Measurements from ENCODE around the gene NUP98. TPM values are rescaled to one million over a fixed set of nuclear protein-coding genes. Genes with fewer than 3 reads are reported as not detected.
"Not testable (repeated sequence)": the region's sequence is repeated elsewhere in the genome, so short reads cannot be mapped to it uniquely, and the experiment has no call there.

The NUP98 gene
- total and polyA plus RNA-seq, 2 experiments from 2014 or later = 23.6 to 81.4 TPM

DNA sequence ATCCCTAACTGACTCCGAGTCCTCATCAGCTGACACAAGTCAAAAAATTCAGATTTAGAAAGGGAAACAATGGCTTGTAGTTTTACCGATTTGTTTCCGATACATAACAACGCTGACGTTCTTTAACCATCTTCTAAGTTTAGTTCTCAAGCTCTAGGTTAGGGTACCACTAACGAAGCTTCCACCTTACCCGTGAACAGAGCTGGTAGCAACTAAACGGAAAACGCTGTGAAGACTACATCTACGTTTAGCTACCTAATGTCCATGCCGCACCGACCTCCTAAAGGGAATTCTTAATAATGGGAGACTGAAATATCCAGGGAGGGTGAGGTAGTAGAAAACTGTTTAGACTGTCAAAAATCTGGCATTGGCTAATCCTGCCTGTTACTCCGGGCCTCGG lies 1.0 kb downstream of the NUP98 start:
- Histone ChIP-seq H3K9me2 (replicated peaks; ENCODE audit: insufficient read depth) (no peaks in the 10 kb centered on the region), H3K27me3 (no peaks in the 10 kb centered on the region), H4K20me1 (ENCODE audit: insufficient read depth, poor library complexity, severe bottlenecking) (peaks cover 39% of the 10 kb centered on the region), H3K9me3 (ENCODE audit: low read depth) (no peaks in the 10 kb centered on the region), H3K79me2 (peaks cover 58% of the 10 kb centered on the region), H2AFZ (no peak overlapping the region), H3K27ac (peak overlapping the region; percentile 94), H3K4me1 (ENCODE audit: insufficient read depth) (peaks cover 13% of the 10 kb centered on the region), H3K4me3 (peak overlapping the region; percentile 38), H3K4me2 (peak overlapping the region; percentile 97), H3K36me3 (replicated peaks; ENCODE audit: insufficient read depth, low read depth) (no peaks in the 10 kb centered on the region)
- 21% methylated on average over 14 of the region's 14 CpGs for WGBS (ENCODE audit: low lambda C conversion rate, missing lambda C conversion rate)
- TF ChIP-seq EZH2 (IDR thresholded peaks at IDR 0.05; ENCODE audit: borderline replicate concordance) (no peak), EZH2phosphoT487 (IDR thresholded peaks at IDR 0.05; ENCODE audit: low read depth, severe bottlenecking, unreplicated experiment) (no peak)
- TF ChIP-seq, protein P1, sequence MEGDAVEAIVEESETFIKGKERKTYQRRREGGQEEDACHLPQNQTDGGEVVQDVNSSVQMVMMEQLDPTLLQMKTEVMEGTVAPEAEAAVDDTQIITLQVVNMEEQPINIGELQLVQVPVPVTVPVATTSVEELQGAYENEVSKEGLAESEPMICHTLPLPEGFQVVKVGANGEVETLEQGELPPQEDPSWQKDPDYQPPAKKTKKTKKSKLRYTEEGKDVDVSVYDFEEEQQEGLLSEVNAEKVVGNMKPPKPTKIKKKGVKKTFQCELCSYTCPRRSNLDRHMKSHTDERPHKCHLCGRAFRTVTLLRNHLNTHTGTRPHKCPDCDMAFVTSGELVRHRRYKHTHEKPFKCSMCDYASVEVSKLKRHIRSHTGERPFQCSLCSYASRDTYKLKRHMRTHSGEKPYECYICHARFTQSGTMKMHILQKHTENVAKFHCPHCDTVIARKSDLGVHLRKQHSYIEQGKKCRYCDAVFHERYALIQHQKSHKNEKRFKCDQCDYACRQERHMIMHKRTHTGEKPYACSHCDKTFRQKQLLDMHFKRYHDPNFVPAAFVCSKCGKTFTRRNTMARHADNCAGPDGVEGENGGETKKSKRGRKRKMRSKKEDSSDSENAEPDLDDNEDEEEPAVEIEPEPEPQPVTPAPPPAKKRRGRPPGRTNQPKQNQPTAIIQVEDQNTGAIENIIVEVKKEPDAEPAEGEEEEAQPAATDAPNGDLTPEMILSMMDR (IDR thresholded peaks at IDR 0.05; ENCODE audit: poor library complexity) = no peak
- DNase-seq (ENCODE audit: low spot score) = no peak

DNA sequence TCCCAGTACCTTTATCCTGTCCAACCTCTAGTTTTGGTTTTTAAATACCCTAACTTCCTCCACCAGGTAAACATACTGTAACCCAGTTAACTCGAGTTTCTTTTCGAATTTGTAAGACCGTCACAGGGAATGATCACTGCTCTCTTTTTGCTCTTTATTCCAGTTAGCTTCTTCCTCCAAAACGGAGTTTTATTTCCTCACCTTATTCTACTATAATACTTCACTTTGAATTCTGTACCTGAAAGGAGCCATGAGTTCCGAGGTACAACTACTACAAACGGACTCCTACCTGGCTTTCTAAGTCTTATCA lies 1.4 kb downstream of the NUP98 start:
- peaks cover 62% of the 10 kb centered on the region for H3K79me2 ChIP-seq

DNA sequence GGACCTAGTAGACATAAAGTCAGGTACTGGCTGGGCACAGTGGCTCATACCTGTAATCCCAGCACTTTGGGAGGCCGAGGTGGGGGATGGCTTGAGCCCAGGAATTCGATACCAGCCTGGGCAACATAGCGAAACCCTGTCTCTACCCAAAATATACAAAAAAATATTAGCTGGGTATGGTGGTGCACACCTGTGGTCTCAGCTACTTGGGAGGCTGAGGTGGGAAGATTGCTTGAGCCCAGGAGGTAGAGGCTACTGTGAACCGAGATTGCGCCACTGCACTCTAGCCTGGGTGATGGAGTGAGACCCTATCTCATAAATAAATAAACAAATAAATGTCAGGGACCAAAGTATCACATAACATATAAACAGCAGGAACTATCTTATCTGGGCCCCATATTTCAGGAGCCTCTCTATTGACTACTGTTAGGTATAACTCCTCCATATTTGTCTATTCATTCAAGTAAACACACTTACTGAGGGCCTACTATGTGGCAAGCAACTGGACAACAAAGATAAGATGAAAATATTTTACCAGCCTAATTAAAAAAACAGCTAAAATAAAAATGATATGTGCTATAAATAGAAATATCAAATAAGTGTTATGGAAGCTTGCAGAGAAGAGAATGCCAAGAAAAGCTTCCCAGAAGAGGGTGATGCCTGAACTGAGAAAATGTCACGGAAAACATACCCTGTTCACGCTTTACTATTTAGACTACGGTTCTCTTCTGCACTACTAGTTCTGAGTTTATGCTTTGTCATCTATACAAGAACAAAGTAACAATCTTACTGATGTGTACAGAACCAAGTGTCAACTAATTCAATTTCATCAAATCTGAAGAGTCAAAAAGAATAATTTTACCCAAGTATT lies 2.0 kb downstream of the NUP98 start:
- H3K27ac ChIP-seq = peak overlapping the region; percentile 94
- peaks cover 13% of the 10 kb centered on the region for H3K4me1 ChIP-seq (ENCODE audit: insufficient read depth)
- H3K9me3 ChIP-seq (ENCODE audit: low read depth) = no peaks in the 10 kb centered on the region
- 95% methylated on average over 8 of the region's 8 CpGs for WGBS (ENCODE audit: low lambda C conversion rate, missing lambda C conversion rate)
- H3K79me2 ChIP-seq = peaks cover 68% of the 10 kb centered on the region
- no peaks in the 10 kb centered on the region for H3K36me3 ChIP-seq (replicated peaks; ENCODE audit: insufficient read depth, low read depth)
- H4K20me1 ChIP-seq (ENCODE audit: insufficient read depth, poor library complexity, severe bottlenecking) = peaks cover 42% of the 10 kb centered on the region
- H2AFZ ChIP-seq = no peak overlapping the region
- no peak for DNase-seq (ENCODE audit: low spot score)
- peak overlapping the region; percentile 38 for H3K4me3 ChIP-seq
- TF ChIP-seq, protein P1 (IDR thresholded peaks at IDR 0.05; ENCODE audit: poor library complexity) = no peak
- TF ChIP-seq EZH2phosphoT487 (IDR thresholded peaks at IDR 0.05; ENCODE audit: low read depth, severe bottlenecking, unreplicated experiment) (no peak), EZH2 (IDR thresholded peaks at IDR 0.05; ENCODE audit: borderline replicate concordance) (no peak)
- H3K4me2 ChIP-seq = peak overlapping the region; percentile 97
- H3K9me2 ChIP-seq (replicated peaks; ENCODE audit: insufficient read depth) = no peaks in the 10 kb centered on the region
- H3K27me3 ChIP-seq = no peaks in the 10 kb centered on the region

More for the DNA sequence above, 1.4 kb downstream of the NUP98 start:
- Histone ChIP-seq H3K36me3 (replicated peaks; ENCODE audit: insufficient read depth, low read depth) (no peaks in the 10 kb centered on the region), H3K4me1 (ENCODE audit: insufficient read depth) (peaks cover 13% of the 10 kb centered on the region), H3K9me3 (ENCODE audit: low read depth) (no peaks in the 10 kb centered on the region), H3K9me2 (replicated peaks; ENCODE audit: insufficient read depth) (no peaks in the 10 kb centered on the region), H3K27me3 (no peaks in the 10 kb centered on the region), H3K4me2 (peak overlapping the region; percentile 97), H3K4me3 (peak overlapping the region; percentile 38), H3K27ac (peak overlapping the region; percentile 94), H4K20me1 (ENCODE audit: insufficient read depth, poor library complexity, severe bottlenecking) (peaks cover 39% of the 10 kb centered on the region), H2AFZ (no peak overlapping the region)
- DNase-seq (ENCODE audit: low spot score) = no peak
- WGBS (ENCODE audit: low lambda C conversion rate, missing lambda C conversion rate) = 48% methylated on average over 6 of the region's 6 CpGs
- TF ChIP-seq, protein P1 (IDR thresholded peaks at IDR 0.05; ENCODE audit: poor library complexity) = no peak
- no peak for TF ChIP-seq EZH2 (IDR thresholded peaks at IDR 0.05; ENCODE audit: borderline replicate concordance)
- no peak for TF ChIP-seq EZH2phosphoT487 (IDR thresholded peaks at IDR 0.05; ENCODE audit: low read depth, severe bottlenecking, unreplicated experiment)

DNA sequence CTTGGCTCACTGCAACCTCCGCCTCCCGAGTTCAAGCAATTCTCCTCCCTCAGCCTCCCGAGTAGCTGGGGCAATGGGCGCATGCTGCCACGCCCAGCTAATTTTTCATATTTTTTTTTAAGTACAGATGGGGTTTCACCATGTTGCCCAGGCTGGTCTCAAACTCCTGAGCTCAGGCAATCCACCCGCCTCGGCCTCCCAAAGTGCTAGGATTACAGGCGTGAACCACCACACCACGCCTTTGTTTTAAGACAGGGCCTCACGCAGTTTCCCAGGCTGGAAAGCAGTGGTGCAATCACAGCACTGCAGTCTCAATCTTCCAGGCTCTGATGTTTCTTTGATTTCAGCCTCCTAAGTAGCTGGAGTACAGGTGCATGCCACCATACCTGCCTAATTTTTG lies 3.0 kb downstream of the NUP98 start:
- H3K4me2 ChIP-seq = not testable (repeated sequence)

More for the DNA sequence above, 3.0 kb downstream of the NUP98 start:
- Histone ChIP-seq H3K79me2 (peaks cover 78% of the 10 kb centered on the region), H3K4me1 (ENCODE audit: insufficient read depth) (peaks cover 13% of the 10 kb centered on the region), H4K20me1 (ENCODE audit: insufficient read depth, poor library complexity, severe bottlenecking) (peaks cover 52% of the 10 kb centered on the region)
- not testable (repeated sequence) for H3K27me3 ChIP-seq; H3K9me2 ChIP-seq (replicated peaks; ENCODE audit: insufficient read depth); H3K27ac ChIP-seq; H3K36me3 ChIP-seq (replicated peaks; ENCODE audit: insufficient read depth, low read depth); DNase-seq (ENCODE audit: low spot score); H3K9me3 ChIP-seq (ENCODE audit: low read depth); H2AFZ ChIP-seq; H3K4me3 ChIP-seq
- 95% methylated on average over 10 of the region's 10 CpGs for WGBS (ENCODE audit: low lambda C conversion rate, missing lambda C conversion rate)
